Measurements from ENCODE around the gene TBC1D9B.
A peak's percentile ranks its signal among the peaks of the same experiment; 100 is the strongest.

Gene TBC1D9B

DNA sequence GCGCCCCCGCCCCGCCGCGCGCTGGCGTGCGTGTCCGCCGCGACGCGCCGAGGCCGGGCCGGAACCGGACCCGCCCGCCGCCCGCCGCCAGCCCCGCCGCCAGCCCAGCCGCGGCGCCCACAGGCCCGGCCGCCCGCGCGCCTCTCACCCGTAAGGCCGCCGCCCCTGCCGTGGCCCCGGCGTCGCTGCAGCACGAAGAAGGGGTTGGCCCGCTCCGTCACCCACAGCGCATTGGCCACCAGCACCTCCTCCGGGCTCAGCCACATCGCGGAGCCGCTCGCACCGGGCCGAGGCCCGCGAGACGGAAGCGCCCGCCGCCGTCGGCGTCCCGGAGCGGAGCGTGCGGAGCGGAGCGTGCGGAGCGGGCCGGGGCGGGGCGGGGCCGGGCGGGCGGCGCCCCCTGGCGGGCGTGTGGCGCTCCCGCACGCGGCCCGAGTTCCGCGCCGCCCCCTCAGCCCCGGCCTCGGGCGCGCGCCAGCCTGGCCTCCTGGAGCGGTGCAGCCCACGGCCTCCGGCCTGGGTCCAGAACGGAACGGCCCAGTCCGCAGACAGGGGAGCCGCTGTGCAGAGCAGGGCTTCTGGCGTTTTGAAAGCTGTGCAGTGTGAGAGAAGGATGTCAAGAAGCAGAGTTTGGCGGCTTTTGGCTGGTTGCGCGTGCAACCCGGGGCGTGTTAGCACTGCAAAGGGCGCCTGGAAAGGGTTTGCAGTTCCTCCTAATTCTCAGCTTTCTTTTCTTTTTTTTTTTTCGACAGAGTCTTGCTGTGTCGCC lies at the start of gene TBC1D9B:
Gene TBC1D9B, minus strand, starts transcription at position 342 of the 769 bp plus-strand sequence. Its CDS starts 76 bp downstream, at position 266.
- peak; percentile 21 for DNase-seq (ENCODE audit: low read depth)

DNA sequence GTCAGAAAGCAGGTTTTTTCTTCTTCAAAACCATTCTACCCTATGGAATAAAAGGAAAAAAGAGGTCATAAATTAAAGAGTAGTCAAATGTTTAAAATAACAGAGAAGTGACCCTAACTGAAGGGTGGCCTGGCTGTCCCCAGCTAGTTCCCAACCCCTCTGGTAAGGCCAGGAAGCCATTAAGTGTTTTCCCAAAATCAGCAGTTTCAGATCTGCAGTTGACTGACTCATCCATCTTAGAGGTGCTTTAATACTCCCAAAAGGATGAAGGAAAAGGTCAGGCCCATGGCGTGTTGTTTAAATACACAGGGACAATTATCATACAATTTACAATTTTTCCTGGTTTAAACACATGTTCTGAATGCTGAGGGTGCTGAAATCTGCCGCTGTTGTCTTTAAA lies 47.9 kb upstream of the TBC1D9B start:
- no peak for DNase-seq (ENCODE audit: low read depth)

DNA sequence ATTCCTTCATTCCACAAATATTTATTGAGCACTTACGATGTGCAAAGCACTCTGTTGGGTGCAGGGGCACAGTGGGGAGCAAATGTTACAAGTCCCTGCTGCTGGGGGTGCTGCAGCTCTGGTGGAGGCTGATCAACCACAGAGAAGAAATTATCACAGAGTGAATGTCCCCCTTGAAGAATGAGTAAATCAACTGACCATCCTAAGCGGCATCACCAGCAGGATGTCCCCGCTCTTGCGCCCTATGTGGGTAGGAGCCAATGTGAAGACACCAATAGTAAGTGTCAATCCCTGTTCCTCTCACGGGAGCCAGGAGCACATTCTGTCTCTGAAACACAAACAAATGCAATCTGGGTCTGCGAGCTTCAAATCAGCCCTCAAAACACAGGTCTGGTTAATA lies 47.4 kb upstream of the TBC1D9B start:
- no peak for DNase-seq (ENCODE audit: low read depth)

DNA sequence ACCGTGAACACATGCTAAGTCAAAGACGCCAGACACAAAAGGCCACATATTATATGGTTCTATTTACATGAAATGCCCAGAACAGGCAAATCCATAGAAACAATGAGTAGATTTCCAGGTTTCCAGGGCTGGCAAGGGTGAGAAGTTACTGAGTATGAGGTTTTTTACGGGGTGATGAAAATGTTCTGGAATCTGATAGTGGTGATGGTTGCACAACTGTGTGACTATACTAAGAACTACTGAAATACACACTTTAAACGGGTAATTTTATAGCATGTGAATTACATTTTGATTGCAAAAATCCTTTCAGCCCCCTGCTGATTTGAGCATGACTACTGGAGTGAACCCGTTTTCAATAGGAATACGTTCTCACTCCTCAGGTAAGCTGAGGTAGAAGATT lies 46.7 kb upstream of the TBC1D9B start:
- no peak for DNase-seq (ENCODE audit: low read depth)

DNA sequence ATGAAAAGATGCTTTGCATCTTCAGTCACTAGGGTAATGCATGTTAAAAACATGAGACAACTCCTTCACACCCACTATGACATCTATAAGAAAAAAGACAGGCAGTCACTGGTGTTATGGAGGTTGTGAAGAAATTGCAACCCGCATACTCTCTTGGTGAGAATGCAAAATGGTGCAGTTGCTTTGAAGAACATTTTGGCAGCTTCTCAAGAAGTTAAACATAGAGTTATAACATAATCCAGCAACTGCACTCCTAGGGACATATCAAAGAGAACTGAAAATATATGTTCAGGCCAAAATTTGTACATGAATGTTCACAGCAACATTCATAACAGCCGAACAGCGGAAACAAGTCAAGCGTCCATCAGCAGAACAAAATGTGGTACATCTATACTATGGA lies 46.3 kb upstream of the TBC1D9B start:
- DNase-seq (ENCODE audit: low read depth) = no peak

DNA sequence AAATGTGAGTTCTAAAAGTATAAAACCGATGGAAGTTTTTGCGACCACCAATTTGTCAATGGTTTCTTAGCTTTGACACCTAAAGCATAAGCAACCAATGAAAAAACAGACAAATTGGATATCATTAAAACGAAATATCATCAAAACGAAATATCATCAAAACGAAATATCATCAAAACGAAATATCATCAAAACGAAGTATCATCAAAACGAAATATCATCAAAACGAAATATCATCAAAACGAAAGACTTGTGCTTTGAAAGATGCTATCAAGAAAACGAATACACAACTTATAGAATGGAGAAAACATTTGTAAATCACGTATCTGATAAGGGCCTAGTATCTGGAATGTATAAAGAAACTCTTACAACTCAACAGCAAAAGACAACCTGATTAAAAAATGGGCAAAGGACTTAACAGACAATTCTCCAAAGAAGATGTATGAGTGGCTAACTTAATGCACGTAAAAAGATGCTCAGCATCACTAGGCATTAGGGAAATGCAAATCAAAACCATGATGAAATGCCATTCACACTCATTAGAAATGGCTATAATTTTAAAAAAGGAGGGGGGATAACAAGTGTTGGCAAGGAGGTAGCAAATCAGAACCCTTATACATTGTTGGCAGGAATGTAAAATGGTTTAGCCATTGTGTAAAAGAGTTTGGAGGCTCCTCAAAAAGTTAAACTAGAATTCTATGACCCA lies 29.4 kb upstream of the TBC1D9B start:
- no peak for DNase-seq (ENCODE audit: low read depth)

DNA sequence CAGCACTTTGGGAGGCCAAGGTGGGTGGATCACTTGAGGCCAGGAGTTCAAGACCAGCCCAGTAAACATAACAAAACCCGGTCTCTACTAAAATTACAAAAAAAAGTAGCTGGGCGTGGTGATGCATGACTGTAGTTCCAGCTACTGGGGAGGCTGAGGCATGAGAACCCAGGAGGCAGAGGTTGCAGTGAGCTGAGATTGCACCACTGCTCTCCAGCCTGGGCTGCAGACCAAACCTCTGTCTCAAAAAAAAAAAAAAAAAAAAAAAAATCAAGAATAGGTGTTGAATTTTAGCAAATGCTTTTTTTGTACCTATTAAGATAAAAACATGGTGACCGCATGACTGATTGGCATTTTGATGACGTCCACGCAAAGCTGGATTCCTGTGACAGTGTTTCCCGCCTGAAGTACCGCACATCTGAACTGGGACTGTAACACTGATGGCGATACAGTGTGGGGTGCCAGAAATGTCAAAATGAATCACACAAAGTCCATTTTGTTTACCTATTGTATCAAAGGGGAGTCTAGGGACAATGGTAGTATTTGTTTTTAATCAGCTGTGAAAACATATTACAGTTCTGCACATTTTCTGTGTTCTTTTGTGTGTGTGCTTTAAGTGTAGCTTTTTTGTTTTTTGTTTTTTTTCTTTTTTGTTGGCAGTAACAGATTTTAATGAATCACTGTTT lies 23.2 kb upstream of the TBC1D9B start:
- DNase-seq (ENCODE audit: low read depth) = no peak

DNA sequence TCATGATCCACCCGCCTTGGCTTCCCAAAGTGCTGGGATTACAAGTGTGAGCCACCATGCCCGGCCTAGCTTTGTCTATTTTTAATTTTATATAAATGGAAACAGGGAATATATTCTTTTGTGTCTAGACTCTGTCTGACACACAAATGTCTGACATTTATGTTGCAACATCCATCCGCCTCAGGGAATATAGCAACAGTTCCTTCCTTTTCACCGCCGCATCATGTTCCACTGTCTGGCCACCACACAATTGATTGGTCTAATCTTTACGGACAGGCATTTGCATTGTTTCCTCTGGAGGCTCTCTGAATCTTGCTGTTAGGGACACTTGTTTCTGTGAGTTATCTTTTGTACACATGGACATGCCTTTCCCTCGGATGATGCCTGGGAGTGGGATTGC lies 20.1 kb upstream of the TBC1D9B start:
- DNase-seq (ENCODE audit: low read depth) = no peak

DNA sequence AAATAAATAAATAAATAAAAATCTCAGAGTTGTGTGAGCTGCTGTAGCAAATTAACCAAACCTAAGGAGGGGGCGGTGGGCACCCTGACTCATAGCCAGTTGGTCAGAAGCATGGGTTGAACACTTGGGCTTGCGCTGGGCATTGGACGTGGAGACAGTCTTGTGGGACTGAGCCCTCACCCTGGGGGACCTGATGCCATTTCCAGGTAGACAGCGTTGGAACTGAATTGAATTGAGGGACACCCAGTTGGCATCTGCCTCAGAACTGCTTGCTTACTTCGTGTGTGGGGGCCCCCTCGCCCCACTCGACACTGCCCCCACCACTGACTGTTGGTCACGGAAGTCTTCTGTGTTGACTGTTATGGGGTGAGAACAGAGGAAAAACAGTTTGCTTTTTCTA lies 19.0 kb upstream of the TBC1D9B start:
- DNase-seq (ENCODE audit: low read depth) = no peak

DNA sequence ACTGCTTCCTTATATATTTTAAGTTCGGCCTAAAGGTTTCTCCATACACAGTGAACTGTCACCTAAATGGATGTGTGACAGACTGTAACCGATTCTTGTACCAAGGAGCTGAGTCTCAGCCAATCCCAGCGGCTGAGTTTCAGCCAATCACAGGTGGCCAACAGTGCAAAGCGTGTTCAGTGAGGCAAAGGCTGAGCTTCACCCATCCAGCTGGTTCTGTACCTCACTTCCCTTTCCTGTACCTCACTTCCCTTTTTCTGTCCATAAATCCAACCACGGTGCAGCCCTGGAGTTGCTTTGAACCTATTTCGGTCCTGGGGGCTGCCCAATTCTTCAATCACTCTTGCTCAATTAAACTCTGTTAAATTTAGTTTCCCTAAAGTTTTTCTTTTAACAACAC lies 15.7 kb upstream of the TBC1D9B start:
- DNase-seq (ENCODE audit: low read depth) = no peak

DNA sequence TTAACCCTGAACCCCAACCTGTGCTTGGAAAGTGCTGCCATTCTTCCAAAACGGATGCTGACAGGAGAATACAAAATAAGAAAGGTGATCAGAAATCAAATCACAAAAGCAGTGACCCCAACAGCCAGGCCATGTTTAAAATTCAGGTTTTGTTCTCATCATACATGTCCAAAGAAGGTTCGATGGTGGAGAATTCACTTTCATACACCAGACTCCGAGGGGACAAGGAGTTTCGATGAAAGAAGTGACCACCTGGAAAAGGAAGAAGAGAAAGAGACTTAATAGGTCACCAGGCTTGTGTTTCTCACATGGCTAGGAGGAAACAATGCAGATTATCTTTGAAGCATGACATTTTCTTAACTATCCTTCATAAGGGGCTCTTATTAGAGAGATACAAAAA lies 12.5 kb upstream of the TBC1D9B start:
- no peak for DNase-seq (ENCODE audit: low read depth)

DNA sequence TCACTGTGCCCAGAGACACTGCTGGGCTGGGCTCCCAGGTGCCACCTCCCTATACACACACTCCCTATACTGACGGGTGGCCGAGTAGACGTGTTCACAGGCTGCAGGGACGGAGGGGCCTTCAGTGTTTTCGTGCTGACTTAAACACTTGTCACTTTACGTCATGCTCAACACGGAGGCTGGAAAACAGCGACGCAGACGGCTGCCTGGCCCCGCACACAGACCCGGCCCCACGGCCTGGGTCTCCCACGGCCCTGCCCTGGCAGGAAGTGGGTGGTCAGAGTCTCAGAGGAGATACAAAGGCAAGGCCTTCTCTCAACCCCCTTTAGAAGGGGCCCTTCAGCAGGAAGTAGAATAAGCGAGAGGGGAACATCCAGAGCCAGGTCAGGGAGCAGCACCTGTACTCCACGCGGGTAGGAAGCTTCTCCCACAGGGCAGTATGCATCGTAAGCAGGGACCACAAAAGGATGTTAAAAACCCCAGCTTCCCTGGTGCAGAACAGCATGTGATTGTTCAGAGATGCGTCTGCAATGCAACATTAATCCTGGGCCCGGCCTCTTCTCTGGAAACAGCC lies 11.9 kb upstream of the TBC1D9B start:
- DNase-seq (ENCODE audit: low read depth) = no peak

DNA sequence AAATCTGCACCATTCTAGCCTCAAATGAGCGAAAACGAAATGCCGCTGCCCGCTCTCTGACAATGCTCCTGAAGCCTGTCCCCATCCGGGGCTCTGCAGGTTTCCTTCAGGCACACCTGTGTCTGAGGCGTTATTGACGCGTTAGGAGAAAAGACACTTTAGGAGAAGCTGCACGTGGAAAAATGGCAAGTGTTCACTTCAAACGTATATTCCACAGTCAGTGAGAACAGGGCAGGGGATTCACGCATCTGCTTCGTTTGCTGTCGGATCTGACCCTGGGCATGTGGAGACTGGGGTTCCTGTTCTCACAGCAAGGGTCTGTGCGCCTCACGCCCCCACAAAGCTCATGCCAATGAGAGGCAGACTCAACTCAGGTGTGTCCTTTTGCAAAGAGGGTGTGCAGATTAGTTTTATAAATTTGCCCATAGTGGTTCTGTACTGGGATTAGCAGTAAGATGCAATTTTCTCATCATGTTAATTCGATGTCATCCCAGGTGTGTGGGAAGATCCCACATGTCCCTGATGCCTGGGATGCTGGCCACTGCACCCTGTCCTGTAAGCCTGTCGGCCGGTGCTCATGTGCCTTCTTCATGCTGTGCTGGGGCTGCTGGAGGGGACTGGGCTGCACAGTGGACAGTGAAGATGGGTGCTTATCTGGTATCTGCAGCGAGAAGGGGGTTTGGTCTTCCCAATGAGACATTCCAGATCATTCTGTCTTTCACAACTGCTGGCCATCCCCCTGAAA lies 11.2 kb upstream of the TBC1D9B start:
- DNase-seq (ENCODE audit: low read depth) = no peak

DNA sequence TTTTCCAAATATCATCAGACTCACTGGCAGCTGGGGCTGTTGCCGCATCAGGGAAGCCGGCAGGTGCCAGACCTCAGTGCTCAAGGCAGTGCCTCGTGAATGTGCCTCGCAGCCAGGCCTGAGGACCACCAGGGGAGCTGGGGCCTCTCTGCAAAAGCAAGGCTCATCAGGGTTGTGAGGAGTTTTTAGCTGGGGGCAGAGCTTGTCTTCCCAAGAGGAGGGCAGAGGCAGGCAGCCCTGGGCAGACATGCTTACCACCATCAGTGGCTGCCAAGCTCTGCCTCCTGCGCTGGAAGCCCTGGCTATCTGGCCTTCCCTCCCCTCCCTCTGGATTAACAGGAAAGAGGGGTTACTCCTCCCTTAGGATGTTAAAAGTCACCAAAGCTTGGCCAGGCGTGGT lies 8.8 kb upstream of the TBC1D9B start:
- no peak for DNase-seq (ENCODE audit: low read depth)

DNA sequence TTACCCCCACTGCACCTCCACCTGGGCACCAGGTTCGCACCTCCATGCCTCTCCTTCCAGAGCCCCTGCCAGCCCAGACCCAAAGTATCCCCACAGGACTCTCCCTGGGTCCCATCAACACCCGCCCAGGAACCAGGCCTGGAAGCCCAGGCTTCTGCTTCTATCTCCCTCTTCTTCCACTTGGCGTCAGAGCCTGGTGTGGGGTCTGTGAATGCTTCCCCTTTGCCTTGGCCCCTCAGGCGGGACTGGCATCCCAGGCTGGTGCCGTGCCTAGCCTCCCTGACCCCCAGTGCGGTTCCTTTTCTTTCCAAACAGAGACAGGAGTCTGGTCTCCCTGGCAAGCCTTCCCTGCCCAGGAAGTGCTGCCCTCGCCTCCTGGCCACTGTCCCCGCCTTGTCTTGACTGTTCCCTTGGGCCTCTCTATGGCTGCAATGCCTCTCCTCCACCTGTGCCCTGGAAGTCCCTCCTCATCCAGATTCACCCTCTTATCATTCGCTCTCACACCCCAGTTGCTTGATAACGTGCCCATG lies 7.8 kb upstream of the TBC1D9B start:
- DNase-seq (ENCODE audit: low read depth) = no peak

DNA sequence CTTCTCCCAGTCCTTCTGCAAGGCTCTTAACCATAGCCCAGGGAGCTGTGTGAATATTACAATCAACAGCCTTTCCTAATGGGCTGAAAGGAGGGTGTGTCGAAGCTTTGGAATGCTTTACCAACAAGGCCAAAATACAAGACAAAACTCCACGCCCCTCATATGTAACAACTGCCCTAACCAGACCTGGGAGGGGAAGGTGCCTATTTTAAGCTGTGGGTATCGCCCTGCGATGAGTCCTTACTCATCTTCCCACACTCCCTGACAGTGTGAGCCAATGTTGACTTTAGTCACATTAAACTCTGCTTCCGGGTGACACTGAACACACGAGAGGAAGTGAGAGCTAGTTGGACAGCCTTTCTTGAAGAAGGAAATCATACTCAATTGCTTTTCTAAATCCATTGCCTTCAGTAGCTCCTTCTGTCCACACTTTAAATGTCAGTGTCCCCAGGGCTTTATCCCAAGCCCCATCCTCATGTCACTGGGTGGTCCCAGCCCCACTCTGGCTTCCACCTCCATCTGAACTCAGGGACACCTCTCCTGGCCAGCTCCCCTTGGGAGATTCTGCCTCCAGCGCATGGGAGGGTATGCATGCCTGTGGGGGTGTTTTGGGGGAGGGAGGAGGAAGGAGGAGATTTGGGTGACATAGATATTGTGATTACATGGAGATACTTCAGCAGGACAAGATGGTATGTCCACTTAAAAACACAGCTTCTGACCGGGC lies 6.5 kb upstream of the TBC1D9B start:
- no peak for DNase-seq (ENCODE audit: low read depth)

DNA sequence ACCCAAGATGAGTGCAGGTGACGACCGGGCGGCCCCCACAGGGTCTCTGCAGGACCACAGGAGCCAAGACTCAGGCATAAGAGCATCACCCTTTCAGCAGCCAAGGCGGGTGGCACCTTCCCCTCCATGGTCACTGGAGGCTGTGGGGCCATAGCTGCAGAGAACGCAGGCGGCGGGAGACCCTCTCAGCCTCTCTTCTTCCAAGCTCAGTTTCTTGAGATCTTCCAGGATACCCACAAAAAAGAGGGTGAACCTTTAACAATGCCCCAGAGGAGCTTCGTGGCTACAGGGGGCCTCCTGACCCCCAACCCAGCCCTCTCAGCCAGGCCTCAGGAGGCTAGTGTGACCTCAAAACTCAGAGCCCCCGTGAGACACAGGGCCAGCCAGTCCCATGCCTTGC lies 5.8 kb upstream of the TBC1D9B start:
- DNase-seq (ENCODE audit: low read depth) = no peak

DNA sequence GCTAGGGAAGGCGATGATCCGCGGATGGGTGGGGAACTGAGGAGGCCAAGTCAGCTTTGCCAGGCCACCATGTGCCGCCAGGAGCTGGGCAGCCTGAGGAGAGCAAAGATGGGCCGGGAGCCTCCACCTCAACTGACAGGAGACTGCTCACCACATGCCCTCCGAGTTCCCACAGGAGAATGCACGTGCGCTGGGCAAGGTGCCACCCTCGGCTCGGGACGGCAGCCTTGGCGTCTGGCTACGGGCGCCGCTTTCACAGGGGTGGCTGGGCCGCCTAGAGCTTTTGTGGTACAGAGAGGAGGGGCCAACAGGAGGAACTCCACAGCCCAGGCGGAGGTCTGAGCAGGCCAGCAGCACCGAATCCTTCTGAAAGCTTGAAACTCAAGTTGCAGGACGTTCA lies 5.3 kb upstream of the TBC1D9B start:
- no peak for DNase-seq (ENCODE audit: low read depth)

DNA sequence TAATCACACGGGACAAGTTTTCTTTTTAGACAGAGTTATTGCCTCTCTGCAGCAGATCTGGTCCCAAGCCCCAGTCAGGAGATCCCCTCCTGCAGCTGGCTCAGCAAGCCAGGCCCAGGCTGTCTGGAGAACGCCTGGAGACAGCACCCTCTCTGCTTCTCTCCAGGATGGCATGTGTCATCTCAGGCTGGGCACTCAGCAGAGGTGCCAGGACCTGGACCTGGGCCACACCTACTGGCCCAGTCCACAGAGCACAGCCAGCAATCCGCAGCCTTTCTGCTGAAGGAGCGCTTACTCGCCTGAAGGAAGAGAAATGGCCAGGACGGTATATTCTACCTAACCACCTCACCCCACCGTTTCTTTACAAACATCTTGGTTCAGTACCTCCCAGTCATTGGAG lies 4.7 kb upstream of the TBC1D9B start:
- DNase-seq (ENCODE audit: low read depth) = no peak

DNA sequence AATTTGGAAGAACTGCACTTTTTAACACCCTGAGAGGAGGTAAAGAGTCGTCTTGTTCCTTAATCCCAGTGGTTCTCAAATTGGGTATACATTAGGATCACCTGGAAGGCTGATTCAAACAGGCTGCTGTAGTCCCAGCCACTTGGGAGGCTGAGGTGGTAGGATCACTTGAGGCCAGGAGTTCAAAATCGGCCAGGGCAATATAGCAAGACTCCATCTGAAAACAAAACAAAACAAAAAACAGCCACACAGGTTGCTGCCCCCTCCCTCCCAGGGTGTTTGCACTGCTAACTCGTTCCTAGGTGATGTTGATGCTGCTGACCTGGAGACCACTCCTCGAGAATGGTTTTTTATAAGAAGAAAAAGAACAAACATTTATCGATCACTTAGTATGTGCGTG lies 1.5 kb upstream of the TBC1D9B start:
- no peak for DNase-seq (ENCODE audit: low read depth)

DNA sequence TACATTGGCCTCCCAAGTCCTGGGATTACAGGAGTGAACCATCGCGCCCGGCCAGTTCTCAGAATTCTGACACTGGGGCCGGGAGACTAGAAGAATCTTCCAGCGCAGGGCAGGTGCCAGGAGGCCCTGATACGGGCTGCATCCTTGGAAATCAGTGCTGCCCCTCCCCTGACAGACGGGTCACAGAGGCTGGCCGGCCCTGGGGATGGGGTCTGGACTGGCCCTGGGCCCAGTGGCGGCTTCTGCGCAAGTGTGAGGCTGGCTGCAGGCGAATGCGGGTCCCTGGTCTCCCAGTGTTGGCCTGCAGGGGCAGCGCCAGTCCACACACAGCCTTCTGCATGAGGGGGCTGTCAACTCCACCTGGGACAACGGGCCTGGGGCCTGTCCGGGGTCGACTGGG lies 831 bp upstream of the TBC1D9B start:
- DNase-seq (ENCODE audit: low read depth) = no peak

All from stimulated activated CD8-positive, alpha-beta memory T cell treated with anti-CD3 and anti-CD28 coated beads, Interleukin-7, amount 100 ng/mL, for 24 hours (primary cell).